GM18505 (cell line): ENCODE results near the gene SIK1.

Source experiments
- ATAC-seq: cut with Tn5 transposase; IDR thresholded peaks from one replicate; pipeline ENCODE4 v1.9.1; 2021; ENCODE audit not compliant: unreplicated experiment
- POLR2A ChIP-seq: IDR thresholded peaks from 4 replicates; pipeline ENCODE4 v1.6.1; 2011; ENCODE audit warnings: borderline replicate concordance; ENCODE audit not compliant: insufficient read depth, insufficient read length; ENCODE audit errors: extremely low read depth

The SIK1 gene

GRCh38 chr21:43364851-43365424 lies 62.0 kb downstream of the SIK1 start:
- TF ChIP-seq POLR2A: no peak
- ATAC-seq: no peak
